HepG2 (cell line): ENCODE results near the gene LCA5. TPM values are rescaled to one million over a fixed set of nuclear protein-coding genes. Genes with fewer than 3 reads are reported as not detected.

Source experiments
- E2F5 ChIP-seq: sonication (generic); formaldehyde crosslinking; conservative IDR thresholded peaks from 2 replicates; pipeline ENCODE4 v1.4.0; 2020; ENCODE audit warnings: missing genetic modification reagents
- HNF1A ChIP-seq, 2 experiments: sonication (generic) in 1 of 2; formaldehyde crosslinking in 1 of 2; IDR thresholded peaks; 2 replicates each; pipeline versions ENCODE4 v1.4.0 to v1.6.1; 2016 to 2020; ENCODE audit warnings: borderline replicate concordance in 1 of 2, low read depth in 1 of 2, mild to moderate bottlenecking in 1 of 2, missing genetic modification reagents in 1 of 2
- MATR3 ChIP-seq: sonication (generic); formaldehyde crosslinking; IDR thresholded peaks from 2 replicates; pipeline ENCODE4 v1.4.0; 2020; ENCODE audit warnings: missing genetic modification reagents
- NFIB ChIP-seq: sonication (generic); formaldehyde crosslinking; IDR thresholded peaks from 2 replicates; pipeline ENCODE4 v1.9.0; 2021; ENCODE audit warnings: missing genetic modification reagents, mild to moderate bottlenecking, borderline replicate concordance
- SALL1 ChIP-seq: sonication (generic); formaldehyde crosslinking; IDR thresholded peaks from 2 replicates; pipeline ENCODE4 v1.8.0; 2022; ENCODE audit warnings: mild to moderate bottlenecking, missing genetic modification reagents
- SRF ChIP-seq: IDR thresholded peaks from 2 replicates; pipeline ENCODE4 v1.6.1; 2011; ENCODE audit warnings: mild to moderate bottlenecking, low read depth, low read length, moderate library complexity
- ZMYM3 ChIP-seq: sonication (generic); formaldehyde crosslinking; IDR thresholded peaks from 2 replicates; pipeline ENCODE4 v1.5.1; 2020; ENCODE audit warnings: mild to moderate bottlenecking, missing genetic modification reagents
- ZNF407 ChIP-seq: sonication (generic); formaldehyde crosslinking; IDR thresholded peaks from one replicate; pipeline ENCODE4 v1.5.1; 2020; ENCODE audit warnings: mild to moderate bottlenecking, missing genetic modification reagents; ENCODE audit errors: not compliant biosample characterization
- ZNF609 ChIP-seq: sonication (generic); formaldehyde crosslinking; IDR thresholded peaks from 2 replicates; pipeline ENCODE4 v1.4.0; 2020; ENCODE audit warnings: mild to moderate bottlenecking, missing genetic modification reagents, borderline replicate concordance
- polyA plus RNA-seq, 8 experiments: library from polyadenylated mRNA; depleted of rRNA in 3 of 8; stranded (reverse) in 7 of 8; unstranded in 1 of 8; fragments of >200 nt; fragmentation: Illumina TruSeq in 4 of 8; extraction: Trizol in 4 of 8; gene quantifications; 2 replicates each; pipeline versions ENCODE4 v1.2.1 to v1.2.3, GENCODE V29; 2011 to 2016; ENCODE audit warnings: low read depth in 4 of 8, missing spikeins in 1 of 8, mixed read lengths in 1 of 8; ENCODE audit not compliant: insufficient read depth in 1 of 8
- total RNA-seq, 5 experiments: library from RNA; depleted of rRNA; stranded (reverse); fragments of >200 nt; fragmentation: Illumina TruSeq; extraction: Trizol; gene quantifications; 2 replicates each; pipeline ENCODE4 v1.2.3, GENCODE V29; 2016; ENCODE audit warnings: low read depth in 1 of 5

LCA5 gene
- total and polyA plus RNA-seq, 2 of the 13 experiments (the other 11 are each of a cell fraction or from before 2014, with no cell fraction given), result 0.84 to 4.6 TPM

- TF ChIP-seq ZNF407 (CRISPR knock-in tag), result no peak
- no peak for TF ChIP-seq HNF1A (IDR thresholded peaks at IDR 0.05; ENCODE audit: low read depth)
- TF ChIP-seq HNF1A (CRISPR knock-in tag; IDR thresholded peaks at IDR 0.05; ENCODE audit: borderline replicate concordance), result no peak
- no peak for TF ChIP-seq MATR3
- TF ChIP-seq NFIB, result no peak
- 0 out of 2 replicates have a peak, but pooled peaks have one; percentile 21 for TF ChIP-seq SALL1
- TF ChIP-seq SRF, result no peak
- TF ChIP-seq E2F5, result no peak
- TF ChIP-seq ZMYM3 (CRISPR knock-in tag), result no peak
- TF ChIP-seq ZNF609 (CRISPR knock-in tag), result no peak
Measured at GRCh38 chr6:79461205-79461604, 76.0 kb downstream of the LCA5 start (continued).
